CD14-positive monocyte (primary cell): Measurements from ENCODE around the gene PDXDC1. TPM values are rescaled to one million over a fixed set of nuclear protein-coding genes. Genes with fewer than 3 reads are reported as not detected.
A peak's percentile ranks its signal among the peaks of the same experiment; 100 is the strongest.

Experiments
- DNase-seq, 3 donors: peaks; one replicate each; pipeline ENCODE4 v3.0.0-alpha.2; 2011 to 2022
- H2AFZ ChIP-seq: 2 replicates; pipeline ENCODE4 v1.6.0; 2012; ENCODE audit warnings: mild to moderate bottlenecking, low read depth, low read length, inconsistent platforms; ENCODE audit not compliant: insufficient read depth, poor library complexity, severe bottlenecking
- H3K27ac ChIP-seq, 2 donors: 1 replicate in 1 of 2; 2 replicates in 1 of 2; pipeline ENCODE4 v1.5.1; 2012 to 2013; ENCODE audit warnings: low read length in 2 of 2, control low read depth in 1 of 2, inconsistent platforms in 1 of 2, low read depth in 1 of 2, mild to moderate bottlenecking in 1 of 2
- H3K27me3 ChIP-seq, 2 donors: one replicate each; pipeline versions ENCODE4 v1.6.0 to v1.6.1; 2011 to 2013; ENCODE audit warnings: low read length in 2 of 2; ENCODE audit not compliant: control insufficient read depth in 2 of 2, insufficient read depth in 2 of 2
- H3K36me3 ChIP-seq, 2 donors: replicated peaks in 1 of 2; 1 replicate in 1 of 2; 2 replicates in 1 of 2; pipeline versions ENCODE4 v1.5.1 to v1.6.1; 2012 to 2013; ENCODE audit warnings: low read length in 2 of 2, control low read depth in 1 of 2, inconsistent platforms in 1 of 2, mild to moderate bottlenecking in 1 of 2; ENCODE audit not compliant: insufficient read depth in 2 of 2, control insufficient read depth in 1 of 2
- H3K4me1 ChIP-seq, 2 donors: 1 replicate in 1 of 2; 2 replicates in 1 of 2; pipeline versions ENCODE4 v1.5.1 to v1.6.1; 2012 to 2013; ENCODE audit warnings: low read length in 2 of 2, control low read depth in 1 of 2, inconsistent platforms in 1 of 2, mild to moderate bottlenecking in 1 of 2, moderate library complexity in 1 of 2; ENCODE audit not compliant: insufficient read depth in 2 of 2, control insufficient read depth in 1 of 2
- H3K4me2 ChIP-seq: replicated peaks from 2 replicates; pipeline ENCODE3; 2012; ENCODE audit warnings: low read length, moderate library complexity, mild to moderate bottlenecking; ENCODE audit not compliant: poor library complexity, severe bottlenecking; ENCODE audit errors: extremely low read depth
- H3K4me3 ChIP-seq, 3 experiments: fragments of 200-600 bp in 1 of 3; sonication (generic) in 1 of 3; replicated peaks in 1 of 3; 1 replicate in 2 of 3; 2 replicates in 1 of 3; pipeline ENCODE4 v1.5.1; 2011 to 2013; ENCODE audit warnings: low read length in 3 of 3, mild to moderate bottlenecking in 3 of 3, control low read depth in 2 of 3, low read depth in 2 of 3, inconsistent platforms in 1 of 3, moderate library complexity in 1 of 3
- H3K79me2 ChIP-seq: 2 replicates; pipeline ENCODE4 v1.6.0; 2012; ENCODE audit warnings: mild to moderate bottlenecking, control low read depth, inconsistent platforms, low read length, moderate library complexity; ENCODE audit not compliant: insufficient read depth
- H3K9ac ChIP-seq: 2 replicates; pipeline ENCODE4 v1.6.0; 2017; ENCODE audit warnings: low read length, mild to moderate bottlenecking; ENCODE audit not compliant: insufficient read depth, poor library complexity, severe bottlenecking
- H3K9me3 ChIP-seq, 2 donors: replicated peaks in 1 of 2; 1 replicate in 1 of 2; 2 replicates in 1 of 2; pipeline versions ENCODE4 v1.5.1 to v1.6.1; 2012 to 2013; ENCODE audit warnings: low read length in 2 of 2, control low read depth in 1 of 2; ENCODE audit not compliant: control insufficient read depth in 1 of 2, insufficient read depth in 1 of 2
- H4K20me1 ChIP-seq: 2 replicates; pipeline ENCODE4 v1.6.0; 2012; ENCODE audit warnings: mild to moderate bottlenecking, low read length, control low read depth, moderate library complexity; ENCODE audit not compliant: insufficient read depth
- H3K27ac Mint-ChIP-seq, 7 donors: one replicate each; pipeline ENCODE4 v1.8.0; 2020; ENCODE audit warnings: mild to moderate bottlenecking in 7 of 7, mixed read lengths in 7 of 7, moderate library complexity in 6 of 7, inconsistent platforms in 2 of 7
- H3K27me3 Mint-ChIP-seq, 3 donors: one replicate each; pipeline ENCODE4 v1.8.0; 2021 to 2022; ENCODE audit warnings: low read depth in 3 of 3, mild to moderate bottlenecking in 3 of 3, mixed read lengths in 3 of 3, moderate library complexity in 3 of 3, inconsistent platforms in 1 of 3
- H3K36me3 Mint-ChIP-seq, 2 donors: one replicate each; pipeline ENCODE4 v1.8.0; 2020; ENCODE audit warnings: mixed read lengths in 2 of 2, inconsistent platforms in 1 of 2, mild to moderate bottlenecking in 1 of 2
- H3K4me1 Mint-ChIP-seq: one replicate; pipeline ENCODE4 v1.8.0; 2020; ENCODE audit warnings: mild to moderate bottlenecking, mixed read lengths
- H3K4me3 Mint-ChIP-seq, 2 donors: one replicate each; pipeline ENCODE4 v1.8.0; 2020; ENCODE audit warnings: mild to moderate bottlenecking in 2 of 2, mixed read lengths in 2 of 2, moderate library complexity in 1 of 2
- H3K9me3 Mint-ChIP-seq, 7 donors: one replicate each; pipeline ENCODE4 v1.8.0; 2020 to 2022; ENCODE audit warnings: mixed read lengths in 7 of 7, mild to moderate bottlenecking in 6 of 7, moderate library complexity in 6 of 7, inconsistent platforms in 2 of 7
- CTCF ChIP-seq: fragments of 200-600 bp; IDR thresholded peaks from one replicate; pipeline ENCODE4 v1.8.0; 2022; ENCODE audit warnings: antibody characterized with exemption, mild to moderate bottlenecking
- WGBS: methylation state at CpG from one replicate; pipeline ENCODE4 v1.1.5; 2013; ENCODE audit warnings: missing lambda C conversion rate; ENCODE audit not compliant: insufficient coverage; 5-methylcytosine and 5-hydroxymethylcytosine counted together
- intact Hi-C, 2 donors: fragments of 100-400 bp; cut with micrococcal nuclease; formaldehyde crosslinking; loops; one replicate each; pipeline versions ENCODE4 v1.15.0 to v1.15.1; 2023
- polyA plus RNA-seq, 3 donors: library from polyadenylated mRNA; depleted of rRNA in 1 of 3; unstranded in 2 of 3; stranded (reverse) in 1 of 3; fragments of 300-500 nt in 2 of 3; fragments of >200 nt in 1 of 3; fragmentation: Illumina TruSeq in 2 of 3; gene quantifications; 1 replicate in 2 of 3; 2 replicates in 1 of 3; pipeline ENCODE4 v1.2.3, GENCODE V29; 2012 to 2021

Gene PDXDC1
- polyA plus RNA-seq, 3 donors = 22.3 to 50.1 (median 36.0) TPM

- Histone ChIP-seq H3K9ac (no peak overlapping the region), H2AFZ (no peak overlapping the region), H4K20me1 (no peaks in the 10 kb centered on the region), H3K27ac (peak overlapping the region; percentile 17 to 25), H3K79me2 (no peaks in the 10 kb centered on the region), H3K27me3 (no peaks in the 10 kb centered on the region), H3K9me3 (no peaks in the 10 kb centered on the region), H3K4me3 (no peak overlapping the region), H3K4me1 (peaks cover 6% of the 10 kb centered on the region in 2 donors), H3K36me3 (peaks cover 48 to 60% of the 10 kb centered on the region in 2 donors), H3K4me2 (no peak overlapping the region)
- no peaks in the 10 kb centered on the region for H3K27me3 Mint-ChIP-seq
- H3K4me3 Mint-ChIP-seq = no peak overlapping the region
- intact Hi-C loops = no loop called here
- H3K36me3 Mint-ChIP-seq = peaks cover 60 to 80% of the 10 kb centered on the region in 2 donors
- 7% methylated on average over 11 of the region's 16 CpGs for WGBS
- H3K4me1 Mint-ChIP-seq = peaks cover 9% of the 10 kb centered on the region
- H3K27ac Mint-ChIP-seq = peak overlapping the region; percentile 54 to 71 (median 65)
- no peak for TF ChIP-seq CTCF
- no peaks in the 10 kb centered on the region for H3K9me3 Mint-ChIP-seq
- peak in 2 of 3 donors; percentile 10 to 14 for DNase-seq
Measured at GRCh38 chr16:15041271-15042004, 66.6 kb downstream of the PDXDC1 start.

- no peaks in the 10 kb centered on the region for H4K20me1 ChIP-seq
- no peaks in the 10 kb centered on the region for H3K79me2 ChIP-seq
- H3K27ac ChIP-seq = no peak overlapping the region
- H3K9me3 ChIP-seq = no peaks in the 10 kb centered on the region
- no peak overlapping the region for H3K9ac ChIP-seq
- peaks cover 6% of the 10 kb centered on the region in 2 donors for H3K4me1 ChIP-seq
- H3K9me3 Mint-ChIP-seq = no peaks in the 10 kb centered on the region
- intact Hi-C loops = no loop called here
- peaks cover 9% of the 10 kb centered on the region for H3K4me1 Mint-ChIP-seq
- peaks cover 36 to 53% of the 10 kb centered on the region in 2 donors for H3K36me3 ChIP-seq
- peaks cover 51 to 76% of the 10 kb centered on the region in 2 donors for H3K36me3 Mint-ChIP-seq
- H3K27ac Mint-ChIP-seq = no peak overlapping the region
- no peak overlapping the region for H3K4me2 ChIP-seq
- H3K4me3 Mint-ChIP-seq = no peak overlapping the region
- no peaks in the 10 kb centered on the region for H3K27me3 ChIP-seq
- 100% methylated on average over 2 of the region's 5 CpGs for WGBS
- TF ChIP-seq CTCF = no peak
- H2AFZ ChIP-seq = no peak overlapping the region
- no peaks in the 10 kb centered on the region for H3K27me3 Mint-ChIP-seq
- DNase-seq = no peak
- no peak overlapping the region for H3K4me3 ChIP-seq
Measured at GRCh38 chr16:15043344-15043743, 68.5 kb downstream of the PDXDC1 start.
